NK-92 (cell line): Measurements from ENCODE around the gene PARP6.

Experiments used
- DNase-seq: peaks from one replicate; lab custom pipeline; 2025; ENCODE audit not compliant: unreplicated experiment; lab: John Stamatoyannopoulos, UW

Gene PARP6

GRCh38 chr15:72231833-72232478 lies 40.4 kb downstream of the PARP6 start:
- DNase-seq = no peak

- DNase-seq = peak; percentile 47
Measured at GRCh38 chr15:72231066-72231832, 41.1 kb downstream of the PARP6 start, which contains the start of gene PKM. PKM (minus strand) TSS chr15:72231190; CDS start chr15:72219097, 12,093 bp downstream.

GRCh38 chr15:72230197-72231065 lies 41.9 kb downstream of the PARP6 start:
- DNase-seq = no peak

GRCh38 chr15:72229947-72230196 lies 42.5 kb downstream of the PARP6 start:
- no peak for DNase-seq

- no peak for DNase-seq
Measured at GRCh38 chr15:72229076-72229946, 43.0 kb downstream of the PARP6 start.

GRCh38 chr15:72227720-72228119 lies 44.6 kb downstream of the PARP6 start:
- no peak for DNase-seq

GRCh38 chr15:72227192-72227586 lies 45.2 kb downstream of the PARP6 start:
- DNase-seq = no peak

GRCh38 chr15:72223278-72223677 lies 49.1 kb downstream of the PARP6 start:
- no peak for DNase-seq

GRCh38 chr15:72222393-72222792 lies 50.0 kb downstream of the PARP6 start:
- DNase-seq = no peak

- no peak for DNase-seq
Measured at GRCh38 chr15:72220687-72221086, 51.7 kb downstream of the PARP6 start.

GRCh38 chr15:72217216-72217615 lies 55.1 kb downstream of the PARP6 start:
- no peak for DNase-seq

- no peak for DNase-seq
Measured at GRCh38 chr15:72216079-72216478, 56.3 kb downstream of the PARP6 start.

- DNase-seq = no peak
Measured at GRCh38 chr15:72207558-72208085, 64.7 kb downstream of the PARP6 start.

GRCh38 chr15:72206677-72207000 lies 65.7 kb downstream of the PARP6 start:
- DNase-seq = no peak

- no peak for DNase-seq
Measured at GRCh38 chr15:72205896-72206676, 66.3 kb downstream of the PARP6 start.

- DNase-seq = no peak
Measured at GRCh38 chr15:72205273-72205672, 67.1 kb downstream of the PARP6 start.

- no peak for DNase-seq
Measured at GRCh38 chr15:72203507-72203837, 68.9 kb downstream of the PARP6 start.

- no peak for DNase-seq
Measured at GRCh38 chr15:72202801-72203506, 69.4 kb downstream of the PARP6 start.

GRCh38 chr15:72202302-72202701 lies 70.1 kb downstream of the PARP6 start:
- no peak for DNase-seq
